Stimulated activated CD8-positive, alpha-beta memory T cell treated with anti-CD3 and anti-CD28 coated beads, Interleukin-7, amount 100 ng/mL, for 1 hour (primary cell): ENCODE measurements around the gene GSG1L.
"Not testable (repeated sequence)": the region's sequence is repeated elsewhere in the genome, so short reads cannot be mapped to it uniquely, and the experiment has no call there.

ENCODE experiments used
- DNase-seq, 2 donors: peaks; one replicate each; pipeline ENCODE4 v3.0.0-alpha.2; 2020; ENCODE audit warnings: low read depth in 2 of 2

Gene GSG1L

DNA sequence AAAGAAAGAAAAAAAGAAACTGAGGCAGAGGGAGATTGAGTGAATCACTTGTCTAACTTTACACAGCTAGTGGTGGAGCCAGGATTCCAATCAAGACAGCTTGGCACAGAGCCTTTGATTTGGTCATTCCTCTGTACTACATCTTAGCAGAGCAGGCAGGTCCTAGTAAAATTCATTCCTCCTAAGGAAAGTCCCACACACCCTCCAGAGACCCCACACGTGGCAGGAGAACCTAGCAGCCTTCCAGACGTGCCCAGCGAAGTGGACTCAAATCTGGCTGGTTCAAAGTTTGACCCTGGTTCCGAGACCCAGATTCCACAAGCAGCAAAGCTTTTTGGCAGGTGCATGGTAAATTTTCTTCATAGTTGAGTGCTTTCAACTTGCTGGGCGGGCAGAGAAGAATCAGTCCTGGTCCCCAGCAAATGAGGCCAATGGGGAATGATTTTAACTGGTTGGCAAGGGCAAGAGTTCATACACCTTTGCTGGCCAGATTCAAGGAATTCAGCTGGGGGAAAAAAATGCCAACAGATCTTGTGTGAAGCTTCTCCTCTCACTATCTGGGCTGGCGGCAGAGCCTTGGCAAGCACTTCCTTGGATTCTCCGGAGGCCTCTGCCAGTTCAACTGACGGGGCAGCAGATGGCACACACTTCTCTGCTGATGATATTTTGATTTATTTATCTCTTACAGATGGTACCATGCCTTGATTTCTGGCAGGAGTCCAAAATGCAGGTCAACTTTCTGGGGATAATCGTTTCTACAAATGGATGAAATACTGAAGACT is 82.4 kb downstream of the GSG1L start:
- no peak for DNase-seq

DNA sequence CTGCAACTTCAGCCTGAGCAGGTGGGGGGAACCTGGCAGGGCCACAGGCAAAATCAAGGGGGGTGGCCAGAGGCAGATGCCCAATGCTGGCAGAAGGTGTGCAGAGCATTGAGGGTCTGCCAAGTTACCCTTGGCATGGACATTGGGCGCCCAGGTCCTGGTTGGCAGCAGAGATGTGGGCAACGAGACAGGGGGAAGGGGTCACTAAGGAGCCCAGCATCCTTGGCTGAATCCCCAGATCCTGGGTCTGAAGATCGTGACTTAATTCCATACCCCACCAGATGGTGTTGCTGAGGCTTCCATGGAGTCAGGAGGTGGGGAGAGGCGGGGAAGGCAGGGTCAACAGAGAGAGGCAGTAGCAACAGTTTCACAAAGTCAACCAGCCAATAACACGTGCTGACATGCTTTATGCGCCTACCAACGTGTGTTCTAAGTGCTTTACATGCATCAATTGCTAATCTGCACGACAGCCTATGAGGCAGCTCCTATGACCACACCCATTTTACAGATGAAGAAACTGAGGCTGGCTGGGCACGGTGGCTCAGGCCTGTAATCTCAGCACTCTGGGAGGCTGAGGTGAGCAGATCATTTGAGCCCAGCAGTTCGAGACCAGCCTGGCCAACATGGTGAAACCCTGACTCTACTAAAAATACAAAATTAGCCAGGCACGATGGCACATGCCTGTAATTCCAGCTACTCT is 83.3 kb downstream of the GSG1L start:
- DNase-seq: no peak

DNA sequence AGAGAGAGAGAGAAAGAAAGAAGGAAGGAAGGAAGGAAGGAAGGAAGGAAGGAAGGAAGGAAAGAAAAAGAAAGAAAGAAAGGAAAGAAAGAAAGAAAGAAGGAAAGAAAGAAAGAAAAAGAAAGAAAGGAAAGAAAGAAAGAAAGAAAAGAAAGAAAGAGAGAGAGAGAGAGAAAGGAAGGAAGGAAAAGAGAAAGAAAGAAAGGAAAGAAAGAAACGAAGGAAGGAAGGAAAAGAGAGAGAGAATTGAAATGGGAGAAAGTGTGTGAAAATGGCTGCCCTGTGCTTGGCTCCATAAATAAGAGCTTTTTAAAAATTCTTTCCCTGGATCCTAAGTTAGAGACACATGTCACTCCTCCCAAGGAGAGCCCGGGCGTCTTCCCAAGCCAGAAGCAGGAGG is 83.8 kb downstream of the GSG1L start:
- DNase-seq: not testable (repeated sequence)

GRCh38 chr16:27978876-27979275 is 84.6 kb downstream of the GSG1L start:
- no peak for DNase-seq

GRCh38 chr16:27977966-27978365 is 85.5 kb downstream of the GSG1L start:
- DNase-seq: no peak

DNA sequence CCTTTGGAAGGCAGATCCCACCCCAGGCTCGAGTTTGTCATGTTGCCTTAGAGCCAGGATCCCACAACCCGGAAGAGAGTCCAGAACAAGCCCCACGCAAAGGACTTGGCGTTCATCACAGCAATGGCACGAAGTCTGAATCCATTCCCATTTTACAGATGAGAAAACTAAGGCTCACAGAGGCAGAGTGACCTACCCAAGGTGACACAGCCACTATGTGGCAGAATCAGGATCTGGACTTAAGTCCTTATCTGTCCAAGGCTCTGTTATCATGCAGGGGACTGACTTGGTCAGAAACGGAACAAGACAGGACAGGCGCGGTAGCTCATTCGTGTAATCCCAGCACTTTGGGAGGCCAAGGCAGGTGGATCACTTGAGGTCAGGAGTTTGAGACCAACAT is 86.5 kb downstream of the GSG1L start:
- DNase-seq: no peak

DNA sequence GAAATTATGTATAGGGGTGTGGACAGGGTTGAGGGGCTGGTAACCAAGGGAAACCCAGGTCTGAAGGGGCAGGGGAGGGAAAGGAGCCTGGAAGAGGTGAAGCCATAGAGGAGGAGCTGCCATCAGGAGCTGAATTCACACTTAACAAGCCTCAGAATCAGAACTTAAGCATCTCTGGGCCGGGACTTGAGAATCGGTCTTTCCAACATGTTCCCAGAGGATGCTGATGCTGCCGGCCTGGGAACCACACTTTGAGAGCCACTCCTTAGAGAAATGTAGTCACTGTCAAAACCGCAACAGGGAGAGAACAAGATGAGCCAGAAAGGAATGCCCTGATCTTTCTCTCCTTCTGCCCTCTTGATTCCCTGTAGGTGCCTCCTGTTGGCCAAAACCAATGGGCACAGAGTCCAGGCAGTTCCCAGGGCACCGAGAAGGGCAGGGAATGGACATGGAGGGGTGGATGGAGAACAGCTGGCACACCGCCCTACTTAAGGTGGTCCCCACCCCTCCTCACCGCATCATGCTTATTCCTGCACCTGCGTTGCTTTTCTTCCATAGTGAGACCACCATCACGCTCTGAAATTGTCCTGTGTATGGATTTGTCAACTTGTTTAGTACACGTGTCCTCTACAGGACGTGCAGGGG is 88.5 kb downstream of the GSG1L start:
- DNase-seq: no peak

GRCh38 chr16:27973678-27974077 is 89.8 kb downstream of the GSG1L start:
- no peak for DNase-seq

DNA sequence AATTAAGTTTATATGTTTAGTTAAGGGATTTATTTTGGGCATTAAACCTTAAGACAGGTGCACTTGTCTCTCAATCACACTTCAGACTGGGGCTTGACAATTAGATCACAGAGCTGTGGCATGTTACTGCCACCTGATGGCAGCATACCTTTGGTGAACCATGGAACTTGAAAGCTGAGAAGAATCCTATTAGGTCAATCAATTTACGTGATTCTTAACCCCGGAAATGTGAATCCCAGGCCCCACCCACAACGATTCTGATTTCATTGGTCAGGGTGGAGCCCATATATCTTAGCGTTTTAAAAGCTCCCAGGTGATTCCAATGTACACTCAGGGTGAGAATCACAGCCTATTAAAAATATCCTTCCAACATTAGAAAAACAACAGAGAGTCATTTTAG is 91.0 kb downstream of the GSG1L start:
- DNase-seq: no peak

- DNase-seq: no peak
Measured at GRCh38 chr16:27969574-27969973, 93.9 kb downstream of the GSG1L start.

GRCh38 chr16:27967169-27967568 is 96.3 kb downstream of the GSG1L start:
- no peak for DNase-seq

- no peak for DNase-seq
Measured at GRCh38 chr16:27966756-27967155, 96.8 kb downstream of the GSG1L start.

- no peak for DNase-seq
Measured at GRCh38 chr16:27965801-27966200, 97.7 kb downstream of the GSG1L start.

DNA sequence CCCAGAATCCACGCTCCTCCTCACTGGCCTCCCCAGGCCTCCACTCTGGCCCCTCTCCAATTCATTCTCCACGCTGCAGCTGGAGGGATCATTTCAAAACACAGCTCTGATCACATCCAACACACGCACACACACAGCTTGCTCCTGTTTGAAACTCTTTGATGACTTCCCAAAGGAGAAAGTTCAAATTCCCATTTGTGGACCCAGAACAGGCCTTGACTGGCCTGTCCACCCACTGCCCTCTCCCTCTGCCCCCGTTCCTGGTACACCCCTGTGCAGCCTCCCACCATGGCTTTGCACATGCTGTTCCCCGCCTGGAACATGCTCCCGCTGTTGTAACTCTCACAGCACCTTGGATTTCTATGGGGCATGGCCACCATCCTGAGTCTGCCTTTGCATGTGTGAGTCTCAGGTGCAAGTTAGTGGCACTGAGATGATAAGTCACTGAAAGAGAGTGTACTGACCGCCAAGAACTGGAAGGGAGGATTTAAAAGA is 100.0 kb downstream of the GSG1L start:
- no peak for DNase-seq

GRCh38 chr16:27962197-27962596 is 101.3 kb downstream of the GSG1L start:
- DNase-seq: no peak

- no peak for DNase-seq
Measured at GRCh38 chr16:27961296-27961620, 102.3 kb downstream of the GSG1L start.

DNA sequence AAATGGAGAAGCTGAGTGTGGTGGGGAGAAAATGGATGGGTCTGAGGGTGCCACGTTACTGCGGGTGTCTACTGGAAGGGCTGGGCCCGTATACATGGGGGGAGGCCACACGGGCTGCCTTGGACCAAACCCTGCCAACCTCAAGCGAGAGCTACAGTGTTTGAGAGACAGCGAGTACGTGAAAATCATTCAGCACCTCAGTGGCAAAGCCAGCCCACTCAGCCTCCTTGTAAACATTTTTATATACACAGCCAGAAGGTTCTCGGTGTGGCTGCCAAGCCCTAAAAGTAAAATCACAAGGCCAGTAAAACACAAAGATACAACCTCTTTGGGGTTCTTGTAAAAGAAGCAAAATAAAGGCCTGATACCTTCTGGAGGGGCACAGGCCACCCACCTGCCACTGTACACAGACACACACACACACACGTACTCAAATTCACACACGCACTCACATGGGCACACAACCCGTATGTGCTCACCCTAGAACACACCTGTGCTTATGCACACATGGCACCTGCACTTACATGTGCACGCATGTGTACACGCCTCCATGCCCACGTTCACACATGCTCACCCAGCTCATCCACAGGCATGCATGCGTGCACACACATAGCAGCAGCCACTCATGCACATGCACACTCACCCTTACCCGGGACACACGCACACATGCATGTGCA is 102.8 kb downstream of the GSG1L start:
- DNase-seq: no peak

- DNase-seq: no peak
Measured at GRCh38 chr16:27959914-27960313, 103.6 kb downstream of the GSG1L start.

- no peak for DNase-seq
Measured at GRCh38 chr16:27954191-27954590, 109.3 kb downstream of the GSG1L start.

DNA sequence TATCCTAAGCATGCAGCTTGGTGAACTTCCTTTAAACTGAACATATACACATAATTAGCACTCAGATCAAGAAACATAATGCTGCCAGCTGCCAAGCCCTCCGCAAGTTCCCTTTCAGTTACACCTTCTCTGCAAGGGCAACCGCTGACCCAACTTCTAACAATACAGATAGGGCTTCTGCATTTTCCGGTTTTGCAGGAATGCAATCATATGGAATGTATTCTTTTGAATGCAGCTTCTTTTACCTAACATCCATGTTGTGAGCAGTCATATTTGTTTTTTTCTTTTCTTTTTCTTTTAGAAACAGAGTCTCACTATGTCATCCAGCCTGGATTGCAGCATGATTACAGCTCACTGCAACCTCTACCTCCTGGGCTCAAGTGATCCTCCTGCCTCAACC is 110.7 kb downstream of the GSG1L start:
- no peak for DNase-seq

GRCh38 chr16:27951489-27952120 is 111.9 kb downstream of the GSG1L start:
- no peak for DNase-seq
